HCT116 (cell line): Measurements from ENCODE around the gene GRIPAP1. TPM values are rescaled to one million over a fixed set of nuclear protein-coding genes. Genes with fewer than 3 reads are reported as not detected.

ENCODE experiments used
- ATAC-seq: fragments of 200-7000 bp; cut with Tn5 transposase; 2 replicates; pipeline ENCODE4 v1.9.1; 2020; ENCODE audit warnings: mild to moderate bottlenecking, moderate library complexity
- BruUV-seq: library from RNA; stranded (reverse); fragments of 400-500 nt; replicated peaks from 2 replicates; lab custom pipeline; 2021; lab: Mats Ljungman, UMichigan
- CTCF ChIA-PET: fragments of 300-600 bp; sonication (Branson Sonifier 250); formaldehyde crosslinking; loops from one replicate; lab custom pipeline; 2021; ENCODE audit warnings: antibody characterized with exemption; lab: Charles Lee
- POLR2A ChIA-PET: fragments of 300-600, 350-600 bp; sonication (Branson Sonifier 250); formaldehyde crosslinking; loops from one replicate; lab custom pipeline; 2021; ENCODE audit warnings: antibody characterized with exemption; lab: Charles Lee
- RAD21 ChIA-PET, 2 experiments: fragments of 300-600 bp; sonication (Branson Sonifier 250); formaldehyde crosslinking; loops; one replicate each; lab custom pipeline; 2023; ENCODE audit warnings: low total read pairs in 2 of 2; ENCODE audit not compliant: uncharacterized antibody in 2 of 2, unreplicated experiment in 2 of 2, low non-redundant PET in 1 of 2; lab: Charles Lee
- DNase-seq: peaks from one replicate; pipeline ENCODE4 v3.0.0-alpha.2; 2010; ENCODE audit warnings: low read depth, low spot score
- H2AFZ ChIP-seq: fragments of 200-600 bp; shearing (Covaris generic), sonication (generic); 2 replicates; pipeline ENCODE4 v1.6.1; 2017; ENCODE audit warnings: low read depth, mixed run types, mixed read lengths, antibody characterized with exemption, low read length; ENCODE audit not compliant: poor library complexity, severe bottlenecking
- H3K27ac ChIP-seq: 2 replicates; pipeline ENCODE4 v1.5.1; 2012; ENCODE audit warnings: low read depth, low read length
- H3K27me3 ChIP-seq: fragments of 200-600 bp; sonication (generic); 2 replicates; pipeline ENCODE4 v1.6.1; 2016; ENCODE audit warnings: mixed run types, low read length, mixed read lengths; ENCODE audit not compliant: insufficient read depth
- H3K36me3 ChIP-seq, 2 experiments: fragments of 200-500 bp in 1 of 2; fragments of 200-600 bp in 1 of 2; sonication (Bioruptor generic) in 1 of 2; sonication (generic) in 1 of 2; 2 replicates each; pipeline versions ENCODE4 v1.5.1 to v1.6.1; 2014 to 2016; ENCODE audit warnings: low read length in 2 of 2, inconsistent platforms in 1 of 2, mixed read lengths in 1 of 2, mixed run types in 1 of 2; ENCODE audit not compliant: insufficient read depth in 2 of 2, control insufficient read depth in 1 of 2
- H3K4me1 ChIP-seq, 2 experiments: fragments of 200-600 bp in 1 of 2; sonication (generic) in 1 of 2; 2 replicates each; pipeline versions ENCODE4 v1.5.1 to v1.6.1; 2012 to 2017; ENCODE audit warnings: low read length in 2 of 2, inconsistent platforms in 1 of 2, mild to moderate bottlenecking in 1 of 2, mixed read lengths in 1 of 2, mixed run types in 1 of 2, moderate library complexity in 1 of 2; ENCODE audit not compliant: insufficient read depth in 2 of 2, control insufficient read depth in 1 of 2
- H3K4me2 ChIP-seq: fragments of 200-600 bp; sonication (generic); 2 replicates; pipeline ENCODE4 v1.6.1; 2017; ENCODE audit warnings: mixed run types, low read length, mixed read lengths
- H3K4me3 ChIP-seq, 2 experiments: fragments of 200-600 bp in 1 of 2; sonication (generic) in 1 of 2; replicated peaks in 1 of 2; 2 replicates each; pipeline ENCODE4 v1.5.1; 2011 to 2016; ENCODE audit warnings: low read length in 2 of 2, control low read depth in 1 of 2, low read depth in 1 of 2, mild to moderate bottlenecking in 1 of 2, mixed read lengths in 1 of 2, mixed run types in 1 of 2
- H3K79me2 ChIP-seq: fragments of 200-600 bp; sonication (generic); 2 replicates; pipeline ENCODE4 v1.6.1; 2017; ENCODE audit warnings: mild to moderate bottlenecking, mixed run types, low read length, moderate library complexity, mixed read lengths; ENCODE audit not compliant: insufficient read depth
- H3K9ac ChIP-seq: fragments of 200-600 bp; sonication (generic); 2 replicates; pipeline ENCODE4 v1.6.1; 2016; ENCODE audit warnings: low read length, mixed read lengths
- H3K9me2 ChIP-seq: fragments of 200-600 bp; sonication (generic), shearing (Covaris generic); 2 replicates; pipeline ENCODE4 v1.6.1; 2017; ENCODE audit warnings: mixed run types, mild to moderate bottlenecking, moderate library complexity; ENCODE audit not compliant: insufficient read depth
- H3K9me3 ChIP-seq, 2 experiments: fragments of 200-500 bp in 1 of 2; fragments of 200-600 bp in 1 of 2; sonication (Bioruptor generic) in 1 of 2; sonication (generic) in 1 of 2; 2 replicates each; pipeline ENCODE4 v1.6.1; 2014 to 2017; ENCODE audit warnings: low read length in 2 of 2, mixed read lengths in 2 of 2, inconsistent platforms in 1 of 2, low read depth in 1 of 2, mild to moderate bottlenecking in 1 of 2, mixed run types in 1 of 2, moderate library complexity in 1 of 2; ENCODE audit not compliant: control insufficient read depth in 1 of 2, insufficient read depth in 1 of 2
- H4K20me1 ChIP-seq: fragments of 200-600 bp; sonication (generic), shearing (Covaris generic); 2 replicates; pipeline ENCODE4 v1.6.1; 2017; ENCODE audit warnings: mixed run types, mild to moderate bottlenecking, moderate library complexity; ENCODE audit not compliant: insufficient read depth
- ATF3 ChIP-seq: IDR thresholded peaks from 2 replicates; pipeline ENCODE4 v1.6.1; 2012
- EGR1 ChIP-seq: IDR thresholded peaks from 2 replicates; pipeline ENCODE4 v1.6.1; 2012; ENCODE audit warnings: low read depth
- ELF1 ChIP-seq: IDR thresholded peaks from 2 replicates; pipeline ENCODE4 v1.6.1; 2012; ENCODE audit warnings: low read depth, borderline replicate concordance
- EZH2 ChIP-seq: fragments of 200-600 bp; sonication (generic); IDR thresholded peaks from 2 replicates; pipeline ENCODE4 v1.6.1; 2017; ENCODE audit warnings: antibody characterized with exemption, mixed run types
- EZH2phosphoT487 ChIP-seq: fragments of 200-600 bp; IDR thresholded peaks from 2 replicates; pipeline ENCODE4 v1.6.1; 2018; ENCODE audit warnings: antibody characterized with exemption, borderline replicate concordance
- SIN3A ChIP-seq: IDR thresholded peaks from 2 replicates; pipeline ENCODE4 v1.6.1; 2012; ENCODE audit warnings: low read depth
- SP1 ChIP-seq: IDR thresholded peaks from 2 replicates; pipeline ENCODE4 v1.6.1; 2012; ENCODE audit warnings: low read depth
- TCF7L2 ChIP-seq: IDR thresholded peaks from 2 replicates; pipeline ENCODE4 v1.7.0; 2011; ENCODE audit warnings: borderline replicate concordance, inconsistent platforms; ENCODE audit not compliant: insufficient read depth, insufficient read length; ENCODE audit errors: extremely low read depth
- ZBTB33 ChIP-seq: IDR thresholded peaks from 2 replicates; pipeline ENCODE4 v1.6.1; 2011; ENCODE audit warnings: mild to moderate bottlenecking, low read length, moderate library complexity; ENCODE audit not compliant: insufficient replicate concordance; ENCODE audit errors: extremely low read depth
- ZNF274 ChIP-seq: fragments of 200-500 bp; sonication (Bioruptor generic); IDR thresholded peaks from 2 replicates; pipeline ENCODE4 v1.6.1; 2014; ENCODE audit warnings: mild to moderate bottlenecking, low read depth, low read length, inconsistent platforms
- intact Hi-C: fragments of 100-400 bp; cut with micrococcal nuclease; formaldehyde crosslinking; loops from 2 replicates; pipeline ENCODE4 v1.10.0; 2022
- total RNA-seq: library from RNA; stranded (reverse); gene quantifications from one replicate; pipeline ENCODE4 v1.2.1, GENCODE V29; 2021; ENCODE audit not compliant: unreplicated experiment
- TF ChIP-seq, protein P1 (sequence below): IDR thresholded peaks from 2 replicates; pipeline ENCODE4 v1.6.1; 2012; ENCODE audit warnings: low read depth

GRIPAP1 gene
- total RNA-seq, 1 experiment from 2014 or later = 39.4 TPM

DNA sequence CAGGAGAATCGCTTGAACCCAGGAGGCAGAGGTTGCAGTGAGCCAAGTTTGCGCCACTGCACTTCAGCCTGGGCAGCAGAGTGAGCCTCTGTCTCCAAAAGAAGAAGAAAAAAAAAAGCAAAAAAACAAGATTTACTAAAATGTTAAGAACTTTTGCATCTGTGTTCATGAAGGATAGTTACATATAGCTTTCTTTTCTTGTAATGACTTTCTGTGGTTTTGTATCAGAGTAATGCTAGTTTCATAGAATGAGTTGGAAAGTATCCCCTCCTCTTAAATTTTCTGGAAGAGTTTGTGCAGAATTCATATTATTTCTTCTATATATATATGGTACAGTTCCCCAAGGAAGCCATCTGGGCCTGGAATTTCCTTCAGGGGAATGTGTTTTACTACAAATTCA lies 17.0 kb upstream of the GRIPAP1 start:
- Histone ChIP-seq H3K9me3 (no peaks in the 10 kb centered on the region), H3K4me1 (no peaks in the 10 kb centered on the region), H3K4me3 (no peak overlapping the region), H2AFZ (no peak overlapping the region), H3K4me2 (no peak overlapping the region), H3K9ac (no peak overlapping the region), H3K27me3 (no peaks in the 10 kb centered on the region), H3K36me3 (no peaks in the 10 kb centered on the region), H4K20me1 (no peaks in the 10 kb centered on the region), H3K9me2 (no peaks in the 10 kb centered on the region), H3K79me2 (no peaks in the 10 kb centered on the region), H3K27ac (no peak overlapping the region)
- TF ChIP-seq EGR1 = no peak
- TF ChIP-seq, protein P1, sequence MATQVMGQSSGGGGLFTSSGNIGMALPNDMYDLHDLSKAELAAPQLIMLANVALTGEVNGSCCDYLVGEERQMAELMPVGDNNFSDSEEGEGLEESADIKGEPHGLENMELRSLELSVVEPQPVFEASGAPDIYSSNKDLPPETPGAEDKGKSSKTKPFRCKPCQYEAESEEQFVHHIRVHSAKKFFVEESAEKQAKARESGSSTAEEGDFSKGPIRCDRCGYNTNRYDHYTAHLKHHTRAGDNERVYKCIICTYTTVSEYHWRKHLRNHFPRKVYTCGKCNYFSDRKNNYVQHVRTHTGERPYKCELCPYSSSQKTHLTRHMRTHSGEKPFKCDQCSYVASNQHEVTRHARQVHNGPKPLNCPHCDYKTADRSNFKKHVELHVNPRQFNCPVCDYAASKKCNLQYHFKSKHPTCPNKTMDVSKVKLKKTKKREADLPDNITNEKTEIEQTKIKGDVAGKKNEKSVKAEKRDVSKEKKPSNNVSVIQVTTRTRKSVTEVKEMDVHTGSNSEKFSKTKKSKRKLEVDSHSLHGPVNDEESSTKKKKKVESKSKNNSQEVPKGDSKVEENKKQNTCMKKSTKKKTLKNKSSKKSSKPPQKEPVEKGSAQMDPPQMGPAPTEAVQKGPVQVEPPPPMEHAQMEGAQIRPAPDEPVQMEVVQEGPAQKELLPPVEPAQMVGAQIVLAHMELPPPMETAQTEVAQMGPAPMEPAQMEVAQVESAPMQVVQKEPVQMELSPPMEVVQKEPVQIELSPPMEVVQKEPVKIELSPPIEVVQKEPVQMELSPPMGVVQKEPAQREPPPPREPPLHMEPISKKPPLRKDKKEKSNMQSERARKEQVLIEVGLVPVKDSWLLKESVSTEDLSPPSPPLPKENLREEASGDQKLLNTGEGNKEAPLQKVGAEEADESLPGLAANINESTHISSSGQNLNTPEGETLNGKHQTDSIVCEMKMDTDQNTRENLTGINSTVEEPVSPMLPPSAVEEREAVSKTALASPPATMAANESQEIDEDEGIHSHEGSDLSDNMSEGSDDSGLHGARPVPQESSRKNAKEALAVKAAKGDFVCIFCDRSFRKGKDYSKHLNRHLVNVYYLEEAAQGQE = no peak
- TF ChIP-seq ZBTB33 = no peak
- no peak for TF ChIP-seq EZH2
- no peak for TF ChIP-seq ATF3
- TF ChIP-seq SIN3A = no peak
- TF ChIP-seq SP1 = no peak
- TF ChIP-seq ZNF274 = no peak
- no peak for TF ChIP-seq ELF1
- no peak for TF ChIP-seq EZH2phosphoT487
- TF ChIP-seq TCF7L2 = no peak
- DNase-seq (no peak), ATAC-seq (no peak)
- intact Hi-C loops = no loop called here
- RAD21 ChIA-PET = no interaction called here
- CTCF ChIA-PET = no interaction called here
- POLR2A ChIA-PET = no interaction called here
- no TSS peak for BruUV-seq
